ENCODE results near the gene EIF2S2. TPM values are rescaled to one million over a fixed set of nuclear protein-coding genes. Genes with fewer than 3 reads are reported as not detected.

The EIF2S2 gene
- total and polyA plus RNA-seq, 8 donors = 14.3 to 52.3 (median 24.9) TPM

DNA sequence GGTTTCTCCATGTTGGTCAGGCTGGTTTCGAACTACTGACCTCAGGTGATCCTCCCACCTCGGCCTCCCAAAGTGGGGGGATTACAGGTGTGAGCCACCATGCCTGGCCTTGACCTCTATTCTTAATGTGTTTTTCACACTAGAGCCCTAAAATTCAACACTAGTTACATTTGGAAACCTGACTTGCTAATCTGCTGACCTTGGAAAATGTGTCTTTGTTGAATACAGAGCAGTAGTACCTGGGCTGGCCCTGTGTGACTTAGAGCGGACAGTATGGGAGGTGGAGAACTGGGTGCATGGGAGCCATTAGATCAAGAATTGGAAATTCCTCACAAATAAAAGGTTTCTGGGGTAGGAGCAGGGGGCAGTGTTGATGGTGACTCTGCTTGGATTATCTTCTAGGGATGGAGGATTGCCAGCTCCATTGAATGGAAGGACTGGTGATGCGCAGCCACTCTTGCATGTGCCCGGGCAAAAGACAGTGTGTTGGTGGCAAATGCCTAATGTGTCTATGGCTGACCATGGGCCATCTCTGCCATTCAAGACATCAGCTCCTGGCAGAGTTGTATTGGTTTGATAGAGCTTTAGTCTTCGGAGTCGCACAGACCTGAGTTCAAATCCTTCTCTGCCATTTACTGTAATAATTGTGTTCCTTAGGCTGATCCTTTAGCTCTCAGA lies 64.9 kb downstream of the EIF2S2 start:
- H3K4me1 ChIP-seq = peaks cover 0 to 13% (median 6%) of the 10 kb centered on the region in 3 donors

GRCh38 chr20:34045930-34046725 lies 65.9 kb downstream of the EIF2S2 start:
- DNase-seq = no peak
- Histone ChIP-seq H3K9me3 (no peaks in the 10 kb centered on the region), H3K4me1 (peaks cover 0 to 16% (median 6%) of the 10 kb centered on the region in 3 donors), H3K36me3 (no peaks in the 10 kb centered on the region), H3K27ac (no peak overlapping the region), H3K4me3 (no peak overlapping the region), H3K27me3 (no peaks in the 10 kb centered on the region)
- ATAC-seq = peak in 1 of 4 donors; percentile 15
- no peak for TF ChIP-seq CTCF (IDR thresholded peaks at IDR 0.05)
- FAIRE-seq = no peak
- 88 to 95% methylated on average over 5 of the region's 5 CpGs for WGBS, 2 donors
- intact Hi-C loops (cut with DNase I) = no loop called here

More for the DNA sequence above, 64.9 kb downstream of the EIF2S2 start:
- Histone ChIP-seq H3K27ac (no peak overlapping the region), H3K36me3 (no peaks in the 10 kb centered on the region), H3K27me3 (no peaks in the 10 kb centered on the region), H3K9me3 (no peaks in the 10 kb centered on the region), H3K4me3 (no peak overlapping the region)
- DNase-seq = no peak
- no peak for FAIRE-seq
- no peak for ATAC-seq
- no peak for TF ChIP-seq CTCF (IDR thresholded peaks at IDR 0.05)
- WGBS, 2 donors = 98% methylated on average over 7 of the region's 7 CpGs
- intact Hi-C loops (cut with DNase I) = no loop called here

DNA sequence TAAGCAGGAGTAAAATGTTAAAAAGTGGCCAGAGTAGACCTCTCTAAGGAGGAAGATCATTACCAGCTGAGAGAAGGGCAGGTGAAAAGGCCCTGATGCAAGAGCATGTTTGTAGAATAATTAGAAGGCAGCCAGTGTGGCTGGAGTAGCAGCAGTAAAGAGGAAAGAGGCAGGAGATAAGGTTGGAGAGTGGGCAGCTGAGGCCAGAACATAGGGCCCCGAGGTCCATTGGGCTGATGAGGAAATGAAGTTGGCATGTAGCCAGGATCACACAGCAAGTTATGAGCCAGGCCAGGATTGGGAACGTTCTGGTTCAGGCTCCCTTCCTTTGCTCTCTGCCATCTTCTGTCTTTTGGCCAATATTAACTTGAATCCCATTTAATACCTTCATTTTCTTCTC lies 66.7 kb downstream of the EIF2S2 start:
- 7 to 10% methylated on average over 2 of the region's 2 CpGs for WGBS, 2 donors
- Histone ChIP-seq H3K4me1 (peaks cover 0 to 16% (median 13%) of the 10 kb centered on the region in 3 donors), H3K36me3 (no peaks in the 10 kb centered on the region), H3K27ac (no peak overlapping the region), H3K9me3 (no peaks in the 10 kb centered on the region), H3K4me3 (no peak overlapping the region), H3K27me3 (no peaks in the 10 kb centered on the region)
- DNase-seq = peak in 2 of 6 donors; percentile 23
- intact Hi-C loops (cut with DNase I) = no loop called here
- ATAC-seq = peak in 3 of 4 donors; percentile 45 to 64 (median 60)
- no peak for FAIRE-seq
- no peak for TF ChIP-seq CTCF (IDR thresholded peaks at IDR 0.05)

DNA sequence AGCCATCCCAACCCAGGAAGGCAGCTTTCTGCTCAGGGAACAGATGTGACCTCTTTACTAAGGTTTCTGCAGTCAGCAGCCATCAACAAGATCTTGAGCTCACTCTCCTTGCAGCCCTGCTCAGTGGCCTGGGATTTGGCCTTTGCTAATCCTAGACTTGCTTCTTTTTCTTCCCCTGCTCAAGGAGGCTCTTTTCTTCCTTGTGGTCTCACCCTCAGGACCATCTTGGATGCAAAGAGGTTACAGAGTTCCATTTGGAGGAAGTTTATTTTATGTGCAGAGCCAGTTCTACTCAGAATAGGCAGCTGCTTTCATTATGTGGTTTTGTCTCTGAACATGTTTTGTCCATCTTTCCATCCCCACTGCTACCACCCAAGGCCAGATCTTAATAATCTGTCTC lies 69.0 kb downstream of the EIF2S2 start:
- ATAC-seq (no peak), DNase-seq (no peak), FAIRE-seq (no peak)
- Histone ChIP-seq H3K9me3 (no peaks in the 10 kb centered on the region), H3K4me1 (peaks cover 0 to 17% (median 15%) of the 10 kb centered on the region in 3 donors), H3K36me3 (no peaks in the 10 kb centered on the region), H3K27ac (no peak overlapping the region), H3K4me3 (no peak overlapping the region), H3K27me3 (no peaks in the 10 kb centered on the region)
- intact Hi-C loops (cut with DNase I) = no loop called here
- no peak for TF ChIP-seq CTCF (IDR thresholded peaks at IDR 0.05)

DNA sequence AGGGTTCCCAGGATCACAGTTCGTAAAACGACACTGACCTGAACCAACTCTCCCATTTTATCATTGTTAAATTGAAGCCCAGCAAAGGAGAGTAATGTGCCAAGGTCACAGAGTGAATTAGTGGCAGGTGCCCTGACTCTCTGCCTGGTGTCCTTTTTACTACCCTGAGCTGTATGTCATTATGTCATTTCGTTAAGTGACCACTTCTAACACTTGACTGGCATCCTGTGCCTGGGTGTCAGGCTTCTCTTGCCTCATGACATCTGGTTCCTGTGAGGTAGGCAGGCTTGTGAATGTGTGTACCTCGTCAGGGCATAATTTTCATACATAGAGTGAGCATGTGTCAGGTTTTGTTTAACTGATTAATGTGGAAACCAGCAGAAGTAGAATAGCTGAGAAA lies 69.8 kb downstream of the EIF2S2 start:
- no peaks in the 10 kb centered on the region for H3K27me3 ChIP-seq
- no peaks in the 10 kb centered on the region for H3K9me3 ChIP-seq
- DNase-seq (no peak), FAIRE-seq (no peak), ATAC-seq (peak in 3 of 4 donors; percentile 42 to 53 (median 49))
- H3K4me1 ChIP-seq = peaks cover 0 to 21% (median 15%) of the 10 kb centered on the region in 3 donors
- 29 to 30% methylated on average over 4 of the region's 4 CpGs for WGBS, 2 donors
- intact Hi-C loops (cut with DNase I) = no loop called here
- TF ChIP-seq CTCF (IDR thresholded peaks at IDR 0.05) = no peak
- H3K36me3 ChIP-seq = no peaks in the 10 kb centered on the region
- no peak overlapping the region for H3K4me3 ChIP-seq
- H3K27ac ChIP-seq = no peak overlapping the region

Measured in pancreas (tissue), 10 donors.